Ovary (tissue), 3 donors: ENCODE measurements around the gene BHLHA15.

Experiments used
- POLR2A ChIP-seq: fragments of 450-650 bp; IDR thresholded peaks from one replicate; pipeline ENCODE4 v1.6.1; 2017; ENCODE audit warnings: antibody characterized with exemption, mild to moderate bottlenecking, moderate library complexity
- TF ChIP-seq, protein P1 (sequence below), 3 donors: fragments of 450-650 bp in 2 of 3; fragments of 200-600 bp in 1 of 3; IDR thresholded peaks; one replicate each; pipeline versions ENCODE4 v1.5.1 to v1.8.0; 2016 to 2022; ENCODE audit warnings: antibody characterized with exemption in 3 of 3, mild to moderate bottlenecking in 1 of 3
- donor health status: DM: no; HTN: no; CAD: no.

- TF ChIP-seq, protein P1, sequence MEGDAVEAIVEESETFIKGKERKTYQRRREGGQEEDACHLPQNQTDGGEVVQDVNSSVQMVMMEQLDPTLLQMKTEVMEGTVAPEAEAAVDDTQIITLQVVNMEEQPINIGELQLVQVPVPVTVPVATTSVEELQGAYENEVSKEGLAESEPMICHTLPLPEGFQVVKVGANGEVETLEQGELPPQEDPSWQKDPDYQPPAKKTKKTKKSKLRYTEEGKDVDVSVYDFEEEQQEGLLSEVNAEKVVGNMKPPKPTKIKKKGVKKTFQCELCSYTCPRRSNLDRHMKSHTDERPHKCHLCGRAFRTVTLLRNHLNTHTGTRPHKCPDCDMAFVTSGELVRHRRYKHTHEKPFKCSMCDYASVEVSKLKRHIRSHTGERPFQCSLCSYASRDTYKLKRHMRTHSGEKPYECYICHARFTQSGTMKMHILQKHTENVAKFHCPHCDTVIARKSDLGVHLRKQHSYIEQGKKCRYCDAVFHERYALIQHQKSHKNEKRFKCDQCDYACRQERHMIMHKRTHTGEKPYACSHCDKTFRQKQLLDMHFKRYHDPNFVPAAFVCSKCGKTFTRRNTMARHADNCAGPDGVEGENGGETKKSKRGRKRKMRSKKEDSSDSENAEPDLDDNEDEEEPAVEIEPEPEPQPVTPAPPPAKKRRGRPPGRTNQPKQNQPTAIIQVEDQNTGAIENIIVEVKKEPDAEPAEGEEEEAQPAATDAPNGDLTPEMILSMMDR (IDR thresholded peaks at IDR 0.05), result no peak
- TF ChIP-seq POLR2A, result no peak
Observed at GRCh38 chr7:98203964-98204605, 7.2 kb upstream of the BHLHA15 start.
